Muscle layer of duodenum (tissue), 2 donors: ENCODE data around the gene MGAT1.

ENCODE experiments used
- H3K27ac ChIP-seq: one replicate; pipeline ENCODE4 v1.7.0; 2013; ENCODE audit warnings: mild to moderate bottlenecking, low read length
- H3K27me3 ChIP-seq: one replicate; pipeline ENCODE4 v1.7.0; 2013; ENCODE audit warnings: low read depth, mild to moderate bottlenecking, control low read depth, low read length
- H3K36me3 ChIP-seq, 2 donors: one replicate each; pipeline ENCODE4 v1.7.0; 2013; ENCODE audit warnings: low read length in 2 of 2, control low read depth in 1 of 2, mild to moderate bottlenecking in 1 of 2; ENCODE audit not compliant: insufficient read depth in 2 of 2, control insufficient read depth in 1 of 2
- H3K4me1 ChIP-seq, 2 donors: one replicate each; pipeline ENCODE4 v1.7.0; 2013; ENCODE audit warnings: low read length in 2 of 2, mild to moderate bottlenecking in 2 of 2, control low read depth in 1 of 2, moderate library complexity in 1 of 2; ENCODE audit not compliant: insufficient read depth in 2 of 2, control insufficient read depth in 1 of 2
- H3K4me3 ChIP-seq, 2 donors: one replicate each; pipeline ENCODE4 v1.7.0; 2013; ENCODE audit warnings: low read length in 2 of 2, low read depth in 1 of 2, mild to moderate bottlenecking in 1 of 2
- H3K9me3 ChIP-seq, 2 donors: one replicate each; pipeline ENCODE4 v1.7.0; 2013; ENCODE audit warnings: low read length in 2 of 2, control low read depth in 1 of 2, mild to moderate bottlenecking in 1 of 2; ENCODE audit not compliant: control insufficient read depth in 1 of 2
- donor health status: healthy.

The MGAT1 gene

GRCh38 chr5:180810210-180810958 is 7.8 kb upstream of the MGAT1 start:
- Histone ChIP-seq H3K27ac (peak overlapping the region; percentile 98), H3K4me1 (peaks cover 36 to 46% of the 10 kb centered on the region in 2 donors), H3K4me3 (peak overlapping the region; percentile 77 to 86), H3K36me3 (peaks cover 0 to 6% of the 10 kb centered on the region in 2 donors), H3K27me3 (no peaks in the 10 kb centered on the region), H3K9me3 (no peaks in the 10 kb centered on the region)

- Histone ChIP-seq H3K27ac (peak overlapping the region; percentile 98), H3K9me3 (no peaks in the 10 kb centered on the region), H3K36me3 (peaks cover 0 to 6% of the 10 kb centered on the region in 2 donors), H3K4me1 (peaks cover 38 to 41% of the 10 kb centered on the region in 2 donors), H3K4me3 (peak overlapping the region; percentile 77 to 86), H3K27me3 (no peaks in the 10 kb centered on the region)
Observed at GRCh38 chr5:180809403-180810209, 7.0 kb upstream of the MGAT1 start.

- H3K4me1 ChIP-seq, result peaks cover 45 to 52% of the 10 kb centered on the region in 2 donors
- peaks cover 0 to 6% of the 10 kb centered on the region in 2 donors for H3K36me3 ChIP-seq
- H3K4me3 ChIP-seq, result peak overlapping the region; percentile 77 to 86
- no peaks in the 10 kb centered on the region for H3K9me3 ChIP-seq
- H3K27me3 ChIP-seq, result no peaks in the 10 kb centered on the region
- H3K27ac ChIP-seq, result peak overlapping the region; percentile 98
Observed at GRCh38 chr5:180808461-180809000, 5.9 kb upstream of the MGAT1 start.

- peaks cover 45 to 52% of the 10 kb centered on the region in 2 donors for H3K4me1 ChIP-seq
- H3K9me3 ChIP-seq, result no peaks in the 10 kb centered on the region
- peaks cover 0 to 6% of the 10 kb centered on the region in 2 donors for H3K36me3 ChIP-seq
- no peaks in the 10 kb centered on the region for H3K27me3 ChIP-seq
- peak overlapping the region; percentile 98 for H3K27ac ChIP-seq
- peak overlapping the region; percentile 77 to 86 for H3K4me3 ChIP-seq
Observed at GRCh38 chr5:180807654-180808414, 5.2 kb upstream of the MGAT1 start.

- peak overlapping the region in 1 of 2 donors; percentile 86 for H3K4me3 ChIP-seq
- no peaks in the 10 kb centered on the region for H3K9me3 ChIP-seq
- H3K36me3 ChIP-seq, result peaks cover 0 to 6% of the 10 kb centered on the region in 2 donors
- no peaks in the 10 kb centered on the region for H3K27me3 ChIP-seq
- peaks cover 45 to 52% of the 10 kb centered on the region in 2 donors for H3K4me1 ChIP-seq
- H3K27ac ChIP-seq, result peak overlapping the region; percentile 98
Observed at GRCh38 chr5:180807046-180807445, 4.4 kb upstream of the MGAT1 start.

GRCh38 chr5:180806351-180807011 is 3.9 kb upstream of the MGAT1 start:
- Histone ChIP-seq H3K27me3 (no peaks in the 10 kb centered on the region), H3K4me3 (peak overlapping the region in 1 of 2 donors; percentile 4), H3K27ac (peak overlapping the region; percentile 98), H3K36me3 (peaks cover 0 to 6% of the 10 kb centered on the region in 2 donors), H3K9me3 (no peaks in the 10 kb centered on the region), H3K4me1 (peaks cover 45 to 55% of the 10 kb centered on the region in 2 donors)

GRCh38 chr5:180804129-180804618 is 1.6 kb upstream of the MGAT1 start:
- no peaks in the 10 kb centered on the region for H3K27me3 ChIP-seq
- H3K4me1 ChIP-seq, result peaks cover 61 to 70% of the 10 kb centered on the region in 2 donors
- H3K9me3 ChIP-seq, result no peaks in the 10 kb centered on the region
- H3K36me3 ChIP-seq, result peaks cover 4 to 12% of the 10 kb centered on the region in 2 donors
- peak overlapping the region in 1 of 2 donors; percentile 78 for H3K4me3 ChIP-seq
- peak overlapping the region; percentile 89 for H3K27ac ChIP-seq

GRCh38 chr5:180803181-180804128 is 849 bp upstream of the MGAT1 start:
- H3K4me1 ChIP-seq, result peaks cover 55 to 71% of the 10 kb centered on the region in 2 donors
- H3K27me3 ChIP-seq, result no peaks in the 10 kb centered on the region
- peak overlapping the region; percentile 55 to 78 for H3K4me3 ChIP-seq
- H3K9me3 ChIP-seq, result no peaks in the 10 kb centered on the region
- peaks cover 4 to 12% of the 10 kb centered on the region in 2 donors for H3K36me3 ChIP-seq
- H3K27ac ChIP-seq, result peak overlapping the region; percentile 89

- peaks cover 43 to 71% of the 10 kb centered on the region in 2 donors for H3K4me1 ChIP-seq
Observed at GRCh38 chr5:180801596-180802324, 846 bp downstream of the MGAT1 start.

More at GRCh38 chr5:180801596-180802324, 846 bp downstream of the MGAT1 start:
- Histone ChIP-seq H3K36me3 (peaks cover 4 to 6% of the 10 kb centered on the region in 2 donors), H3K9me3 (no peaks in the 10 kb centered on the region), H3K4me3 (peak overlapping the region; percentile 52 to 78), H3K27ac (peak overlapping the region; percentile 83), H3K27me3 (no peaks in the 10 kb centered on the region)
